GM18870 (cell line): ENCODE results near the gene GRHPR.
"Not testable (repeated sequence)": the region's sequence is repeated elsewhere in the genome, so short reads cannot be mapped to it uniquely, and the experiment has no call there.

Experiments used
- ATAC-seq: cut with Tn5 transposase; IDR thresholded peaks from one replicate; pipeline ENCODE4 v1.9.1; 2021; ENCODE audit warnings: moderate library complexity; ENCODE audit not compliant: unreplicated experiment

GRHPR gene

DNA sequence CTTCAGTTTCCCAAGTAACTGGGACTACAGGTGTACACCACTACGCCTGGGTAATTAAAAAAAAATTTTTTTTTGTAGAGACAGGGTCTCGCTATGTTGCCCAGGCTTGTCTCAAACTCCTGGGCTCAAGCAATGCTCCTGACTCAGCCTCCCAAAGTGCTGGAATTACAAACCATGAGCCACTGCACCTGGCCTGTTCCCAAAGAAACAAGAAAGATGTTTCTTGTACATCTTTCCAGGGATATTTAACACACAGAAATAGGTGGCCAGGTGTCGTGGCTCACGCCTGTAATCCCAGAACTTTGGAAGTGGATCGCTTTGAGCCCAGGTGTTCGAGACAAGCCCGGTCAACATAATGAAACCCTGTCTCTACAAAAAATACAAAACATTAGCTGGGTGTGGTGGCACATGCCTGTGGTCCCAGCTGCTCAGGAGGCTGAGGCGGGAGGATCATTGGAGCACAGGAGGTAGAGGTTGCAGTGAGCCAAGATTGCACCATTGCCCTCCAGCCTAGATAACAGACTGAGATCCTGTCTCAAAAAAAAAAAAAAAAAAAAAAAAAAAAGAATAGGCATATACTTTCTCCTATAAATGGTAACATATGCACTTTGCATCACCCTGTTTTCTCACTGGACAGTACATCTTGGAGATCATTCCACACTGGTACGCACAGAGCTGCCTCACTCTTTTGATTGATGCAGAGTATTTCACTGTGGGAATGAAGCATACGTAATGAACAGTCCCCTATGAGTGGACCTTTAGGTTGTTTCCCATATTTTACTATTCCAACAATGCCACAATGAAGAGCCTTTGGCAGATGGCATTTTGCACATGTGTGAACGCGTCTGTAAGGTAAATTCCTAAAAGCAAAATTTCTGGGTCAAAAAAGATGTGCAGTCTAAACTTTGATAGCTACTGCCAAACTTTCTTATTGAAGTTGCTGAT lies 2.0 kb upstream of the GRHPR start:
- ATAC-seq: no peak

DNA sequence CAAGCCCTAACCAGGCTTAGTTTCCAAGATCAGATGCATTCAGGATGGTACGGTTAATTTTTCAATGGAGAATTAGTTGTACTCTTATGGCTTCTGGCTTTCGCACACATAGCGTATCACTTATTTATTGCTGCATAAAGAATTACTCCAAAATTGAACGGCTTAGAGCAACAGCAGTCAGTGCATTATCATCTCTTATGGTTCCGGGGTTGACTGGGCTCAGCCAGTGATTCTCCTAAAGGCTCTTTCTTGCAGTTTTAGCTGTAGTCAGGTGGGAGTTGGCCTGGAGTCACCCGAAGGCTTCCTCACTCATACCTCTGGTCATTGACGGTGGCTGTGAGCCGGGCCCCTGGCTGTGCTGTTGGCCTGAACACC lies 595 bp upstream of the GRHPR start:
- no peak for ATAC-seq

DNA sequence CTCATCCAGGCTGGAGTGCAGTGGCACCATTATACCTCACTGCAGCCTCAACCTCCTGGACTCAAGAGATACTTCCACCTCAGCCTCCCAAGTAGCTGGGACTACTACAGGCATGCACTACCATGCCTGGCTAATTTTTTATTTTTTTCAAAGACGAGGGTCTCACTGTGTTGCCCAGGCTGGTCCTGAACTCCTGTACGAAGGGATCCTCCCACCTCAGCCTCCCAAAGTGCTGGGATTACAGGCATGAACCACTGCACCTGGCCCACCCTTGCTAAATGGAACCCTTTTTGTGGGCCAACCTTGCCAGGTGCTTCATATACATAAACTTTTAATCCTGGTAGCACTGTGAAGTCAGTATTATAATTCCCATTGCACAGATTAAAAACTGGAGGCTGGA lies 1.0 kb downstream of the GRHPR start:
- no peak for ATAC-seq

DNA sequence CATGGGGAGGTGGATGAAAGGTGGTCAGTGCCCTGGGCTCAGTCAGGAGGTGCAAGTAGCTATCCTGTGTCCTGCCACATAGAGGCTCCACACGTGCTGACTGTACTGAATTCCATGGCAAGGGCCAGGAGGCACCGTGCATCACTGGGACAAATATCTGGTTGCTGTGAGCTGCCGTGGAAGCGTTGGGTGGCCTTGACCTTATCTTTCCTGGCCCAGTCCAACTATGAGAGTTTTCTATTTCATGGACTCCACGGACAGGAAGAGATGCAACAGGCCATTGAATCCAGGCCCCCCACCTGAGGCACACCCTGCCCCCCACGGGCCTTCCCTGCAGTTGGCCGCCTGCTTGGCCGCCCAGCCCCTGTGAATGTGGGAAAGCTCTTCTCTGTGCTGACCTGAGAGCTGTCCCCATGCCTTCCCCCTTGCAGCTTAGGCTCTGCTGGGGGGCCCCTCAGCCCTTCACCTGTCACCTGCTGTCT lies 1.7 kb downstream of the GRHPR start:
- no peak for ATAC-seq

DNA sequence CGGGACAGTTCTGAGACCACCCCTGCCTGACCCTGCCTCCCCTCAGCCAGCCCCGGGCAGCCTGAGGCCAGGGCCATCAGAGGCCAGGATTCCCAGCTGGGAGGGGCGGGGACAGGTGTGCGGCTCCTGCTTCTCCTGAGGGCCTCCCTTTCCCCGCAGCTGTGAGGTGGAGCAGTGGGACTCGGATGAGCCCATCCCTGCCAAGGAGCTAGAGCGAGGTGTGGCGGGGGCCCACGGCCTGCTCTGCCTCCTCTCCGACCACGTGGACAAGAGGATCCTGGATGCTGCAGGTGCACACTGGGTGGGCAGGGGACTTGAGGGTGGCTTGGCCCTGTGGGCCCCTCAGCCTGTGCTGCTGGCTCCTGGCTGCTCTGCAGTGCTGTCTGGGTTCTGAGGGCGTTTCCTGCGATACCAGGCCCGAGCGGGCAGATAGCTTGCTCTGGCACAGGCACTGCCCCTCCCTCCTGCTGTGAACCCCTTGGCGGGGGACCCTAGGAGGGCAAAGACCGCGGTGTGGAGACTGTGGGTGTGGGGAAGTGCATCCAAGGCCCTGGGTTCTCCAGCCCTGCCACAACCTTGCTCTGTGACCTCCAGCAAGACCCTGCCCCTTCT lies 2.3 kb downstream of the GRHPR start:
- no peak for ATAC-seq

DNA sequence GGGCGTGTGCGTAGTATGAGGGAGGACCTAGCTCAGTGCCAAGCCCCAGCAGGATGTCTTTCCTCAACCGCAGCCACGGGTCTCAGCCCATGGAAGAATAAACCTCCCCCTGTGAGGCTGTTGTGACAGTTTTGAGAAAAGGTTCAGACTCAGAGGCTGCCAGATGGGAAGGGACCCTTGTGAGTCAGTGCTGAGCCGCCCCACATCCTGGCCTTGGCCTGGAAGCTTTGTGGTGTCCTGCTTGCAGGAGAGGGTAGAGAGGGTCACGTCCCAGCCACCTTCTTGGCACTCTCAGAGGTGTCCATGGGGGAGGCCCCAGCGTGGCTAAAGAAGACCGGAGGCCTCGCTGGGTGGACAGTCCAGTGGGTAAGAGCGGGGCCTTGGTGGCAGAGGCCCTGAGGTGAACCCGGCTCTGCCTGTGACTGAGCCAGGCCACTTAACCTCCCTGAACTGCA lies 2.8 kb downstream of the GRHPR start:
- no peak for ATAC-seq

DNA sequence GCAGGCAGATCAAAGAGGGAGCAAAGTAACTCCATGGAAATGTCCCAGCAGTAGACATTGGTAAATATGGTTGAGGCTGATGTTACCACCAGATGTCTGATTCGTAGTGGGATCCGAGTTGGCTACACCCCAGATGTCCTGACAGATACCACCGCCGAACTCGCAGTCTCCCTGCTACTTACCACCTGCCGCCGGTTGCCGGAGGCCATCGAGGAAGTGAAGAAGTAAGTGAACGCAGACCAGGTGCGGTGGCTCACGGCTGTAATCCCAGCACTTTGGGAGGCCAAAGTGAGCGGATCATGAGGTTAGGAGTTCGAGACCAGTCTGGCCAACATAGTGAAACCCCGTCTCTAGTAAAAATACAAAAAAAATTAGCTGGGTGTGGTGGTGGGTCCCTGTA lies 3.9 kb downstream of the GRHPR start:
- ATAC-seq: not testable (repeated sequence)

DNA sequence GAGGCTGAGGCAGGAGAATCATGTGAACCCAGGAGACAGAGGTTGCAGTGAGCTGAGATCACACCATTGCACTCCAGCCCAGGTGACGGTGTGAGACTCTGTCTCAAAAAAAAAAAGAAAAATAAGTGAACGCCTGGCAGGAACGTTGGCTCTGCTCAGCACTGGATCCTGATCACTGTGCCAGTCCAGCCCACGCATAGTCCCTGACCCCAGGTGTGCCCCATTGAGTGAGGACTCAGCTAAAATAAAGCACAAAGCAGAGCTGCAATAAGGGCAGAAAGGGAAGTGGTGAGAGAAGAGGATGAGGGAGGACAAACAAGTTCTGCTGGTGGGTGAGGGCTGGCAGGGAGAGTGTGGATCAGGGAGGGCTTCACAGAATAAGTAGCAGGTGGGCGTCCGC lies 4.3 kb downstream of the GRHPR start:
- ATAC-seq: no peak

DNA sequence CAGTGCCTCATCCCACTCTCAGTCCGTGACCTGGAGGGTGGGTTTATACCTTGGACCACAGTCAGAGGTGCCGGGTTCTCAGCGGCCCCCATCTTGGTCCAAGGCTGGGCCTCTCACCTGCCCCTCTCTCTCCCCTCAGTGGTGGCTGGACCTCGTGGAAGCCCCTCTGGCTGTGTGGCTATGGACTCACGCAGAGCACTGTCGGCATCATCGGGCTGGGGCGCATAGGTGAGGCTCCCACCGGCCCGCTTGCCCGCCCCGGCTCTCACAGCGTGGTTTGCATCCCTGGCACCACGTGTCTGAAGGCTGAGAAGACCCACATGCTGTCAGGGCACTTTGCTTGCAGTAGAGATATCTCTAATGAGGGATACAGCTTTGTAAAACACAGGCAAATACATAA lies 5.8 kb downstream of the GRHPR start:
- no peak for ATAC-seq

DNA sequence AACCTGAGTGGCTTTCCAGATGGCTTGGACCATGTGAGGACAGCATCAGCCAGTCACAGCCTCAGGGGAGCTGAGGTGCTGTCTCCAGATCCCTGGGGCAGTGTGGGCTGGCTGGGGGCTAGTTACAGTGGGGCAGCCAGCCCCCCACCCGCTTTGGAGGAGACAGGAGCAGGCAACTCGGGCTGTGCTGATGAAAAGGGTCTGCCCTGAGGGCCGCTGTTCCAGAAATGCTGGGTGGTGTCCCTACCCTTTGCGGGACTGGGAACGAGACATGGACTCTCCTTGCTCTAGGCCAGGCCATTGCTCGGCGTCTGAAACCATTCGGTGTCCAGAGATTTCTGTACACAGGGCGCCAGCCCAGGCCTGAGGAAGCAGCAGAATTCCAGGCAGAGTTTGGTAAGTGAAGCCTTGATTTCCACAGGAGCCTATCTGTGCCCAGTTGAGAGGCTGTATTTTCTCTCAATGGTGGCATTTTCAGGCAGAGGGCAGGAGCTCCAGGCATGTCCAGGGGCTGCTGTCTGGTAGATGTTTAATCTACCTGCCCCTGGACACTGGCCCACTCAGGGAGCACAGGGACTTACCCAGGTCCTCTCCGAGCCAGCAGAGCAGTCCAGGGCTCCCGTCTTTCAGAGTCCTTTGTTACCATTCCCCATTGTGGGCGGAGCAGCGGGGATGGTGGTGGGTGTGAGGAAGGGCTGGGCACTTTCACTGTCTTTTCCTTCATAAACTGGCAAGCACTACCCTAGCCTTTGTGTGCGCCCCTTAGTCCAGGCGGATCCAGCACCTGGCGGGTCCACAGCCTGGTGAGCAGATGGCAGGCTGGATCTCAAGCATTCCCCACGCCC lies 7.2 kb downstream of the GRHPR start:
- ATAC-seq: no peak

DNA sequence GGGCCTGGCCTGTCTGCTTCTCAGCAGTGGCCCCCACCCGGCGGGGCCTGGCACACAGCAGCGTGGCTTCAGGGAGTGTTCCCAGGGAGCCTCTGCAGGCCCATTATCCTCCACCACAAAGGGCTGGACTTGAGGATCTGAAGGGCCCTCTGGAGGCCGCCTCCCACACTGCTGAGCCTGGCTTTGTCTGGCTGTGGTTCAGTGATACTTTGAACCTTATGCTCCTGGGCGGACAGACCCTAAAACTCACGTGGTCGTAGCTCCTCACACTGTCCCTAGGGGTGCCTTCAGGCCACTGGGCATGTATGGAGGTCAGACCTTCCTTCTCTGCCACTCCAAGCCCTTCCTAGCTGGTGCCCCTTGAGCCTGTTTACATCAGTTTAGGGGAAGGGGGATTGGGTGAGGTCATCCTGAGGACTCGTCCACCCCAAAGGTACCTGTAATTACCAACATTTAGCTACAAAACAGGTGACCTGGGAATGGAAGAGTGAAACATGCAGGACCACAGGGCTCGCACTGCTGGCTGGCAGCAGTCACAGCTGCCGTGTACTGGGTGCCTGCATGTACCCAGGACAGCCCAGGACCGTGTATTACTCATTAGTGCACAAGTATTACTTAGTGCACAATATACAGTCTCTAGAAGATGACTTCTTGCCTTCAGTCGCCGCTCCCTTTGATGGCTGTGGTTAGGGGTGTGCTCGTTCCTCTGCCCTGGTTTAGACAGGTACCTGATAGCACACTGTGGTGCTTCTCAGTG lies 8.5 kb downstream of the GRHPR start:
- no peak for ATAC-seq

DNA sequence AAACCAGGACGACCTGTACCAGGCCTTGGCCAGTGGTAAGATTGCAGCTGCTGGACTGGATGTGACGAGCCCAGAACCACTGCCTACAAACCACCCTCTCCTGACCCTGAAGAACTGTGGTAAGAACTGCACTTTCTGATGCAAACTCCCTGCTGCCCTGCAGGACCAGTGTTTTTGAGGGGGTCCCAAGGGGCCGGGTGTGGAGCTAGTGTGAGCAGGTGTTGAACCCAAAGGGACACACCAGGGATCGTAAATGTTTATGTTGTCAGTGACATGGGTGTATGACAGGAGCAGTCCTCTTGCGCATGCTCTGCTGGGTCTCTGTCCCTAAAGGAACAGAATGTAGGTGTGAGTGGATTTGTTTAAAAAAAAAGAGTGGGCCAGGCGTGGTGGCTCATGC lies 9.5 kb downstream of the GRHPR start:
- ATAC-seq: no peak

DNA sequence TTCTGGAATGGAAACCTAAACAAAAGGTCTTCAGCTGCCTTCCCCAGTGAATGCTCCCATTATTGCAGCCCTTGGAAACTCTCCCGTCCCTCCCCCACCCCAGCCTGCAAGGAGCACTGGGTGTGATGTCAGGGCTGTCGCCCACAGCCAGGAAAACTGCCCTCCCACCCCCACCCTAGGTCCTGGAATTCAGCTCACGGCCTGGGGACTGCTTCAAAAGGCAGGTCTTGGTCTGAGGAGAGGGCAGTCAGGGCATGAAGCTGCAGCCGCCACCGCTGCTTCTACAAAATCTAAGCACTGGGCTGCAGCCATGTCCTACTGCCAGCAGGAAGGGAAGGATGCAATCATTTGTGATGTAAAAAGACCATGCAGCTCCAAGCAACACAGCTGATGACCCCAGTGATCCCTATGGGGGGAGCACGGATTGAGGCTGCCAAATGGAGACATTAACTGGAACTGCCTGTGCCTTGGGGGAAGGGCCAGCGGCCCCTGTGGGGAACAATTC lies 11.4 kb downstream of the GRHPR start:
- no peak for ATAC-seq

DNA sequence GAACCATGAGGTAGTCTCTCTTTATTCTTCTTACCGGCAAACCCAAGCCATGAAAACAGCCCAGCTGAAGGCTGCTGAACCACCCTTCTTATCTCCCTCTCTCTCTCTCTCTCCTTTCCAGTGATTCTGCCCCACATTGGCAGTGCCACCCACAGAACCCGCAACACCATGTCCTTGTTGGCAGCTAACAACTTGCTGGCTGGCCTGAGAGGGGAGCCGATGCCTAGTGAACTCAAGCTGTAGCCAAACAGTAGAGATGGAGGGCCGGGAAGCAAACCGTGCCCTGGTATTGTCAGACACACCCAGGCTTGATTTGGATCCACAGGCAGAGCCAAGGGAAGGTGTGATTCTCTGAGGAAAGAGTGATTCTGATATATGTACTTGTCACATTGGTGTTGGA lies 14.0 kb downstream of the GRHPR start:
- ATAC-seq: no peak

DNA sequence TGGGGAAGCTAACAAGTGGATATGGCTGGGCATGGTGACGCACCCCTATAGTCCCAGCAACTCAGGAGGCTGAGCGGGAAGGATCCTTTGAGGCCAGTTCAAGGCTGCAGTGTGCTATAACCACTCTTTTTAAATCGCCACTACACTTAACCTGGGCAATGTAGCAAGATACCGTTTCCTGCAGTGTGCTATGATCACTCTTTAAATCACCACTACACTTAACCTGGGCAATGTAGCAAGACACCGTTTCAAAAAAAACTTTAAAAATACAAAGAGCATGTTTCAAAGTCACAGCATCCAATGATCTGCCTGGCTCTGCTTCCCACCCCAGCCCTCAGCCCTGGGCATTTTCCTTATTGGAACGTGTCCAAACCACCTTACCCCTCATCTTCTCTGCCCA lies 14.5 kb downstream of the GRHPR start:
- ATAC-seq: no peak

DNA sequence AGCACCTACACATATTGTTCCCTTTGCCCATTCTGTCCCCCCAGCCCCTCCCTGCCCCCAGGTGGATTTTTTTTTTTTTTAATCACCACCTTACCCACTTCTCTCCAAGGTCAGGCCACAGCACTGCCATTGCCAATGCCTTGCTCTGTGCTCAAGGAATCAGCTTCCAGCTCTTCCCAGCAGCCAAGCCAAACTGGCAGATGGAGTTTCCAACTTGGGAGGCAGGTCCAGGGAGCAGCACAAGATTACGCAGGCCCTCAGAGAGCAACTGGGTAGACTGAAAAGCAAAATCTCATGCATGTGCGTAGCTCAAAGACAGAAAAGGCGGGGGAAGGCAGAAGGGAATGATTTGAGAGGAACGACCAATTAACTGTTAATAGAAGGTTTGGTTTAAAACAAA lies 15.1 kb downstream of the GRHPR start:
- no peak for ATAC-seq

DNA sequence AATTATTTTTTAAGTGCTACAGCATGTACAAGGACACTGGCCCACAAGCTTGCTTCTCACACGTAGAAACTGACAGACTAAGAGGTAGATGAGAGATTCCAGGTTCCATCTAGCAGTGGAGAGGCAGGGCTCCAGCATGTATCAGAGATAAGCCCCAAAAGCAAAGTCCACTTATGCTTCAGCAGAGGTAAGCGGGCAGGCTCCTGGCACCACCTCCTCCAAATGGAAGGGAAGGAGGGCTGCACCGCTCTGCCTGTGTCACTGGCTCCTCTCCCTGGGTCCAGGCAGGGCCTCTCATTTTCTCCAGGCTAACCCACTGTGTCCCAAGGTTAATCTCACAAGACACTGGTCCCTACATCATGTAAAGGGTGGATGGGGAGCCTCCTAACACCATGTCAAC lies 15.9 kb downstream of the GRHPR start:
- no peak for ATAC-seq

DNA sequence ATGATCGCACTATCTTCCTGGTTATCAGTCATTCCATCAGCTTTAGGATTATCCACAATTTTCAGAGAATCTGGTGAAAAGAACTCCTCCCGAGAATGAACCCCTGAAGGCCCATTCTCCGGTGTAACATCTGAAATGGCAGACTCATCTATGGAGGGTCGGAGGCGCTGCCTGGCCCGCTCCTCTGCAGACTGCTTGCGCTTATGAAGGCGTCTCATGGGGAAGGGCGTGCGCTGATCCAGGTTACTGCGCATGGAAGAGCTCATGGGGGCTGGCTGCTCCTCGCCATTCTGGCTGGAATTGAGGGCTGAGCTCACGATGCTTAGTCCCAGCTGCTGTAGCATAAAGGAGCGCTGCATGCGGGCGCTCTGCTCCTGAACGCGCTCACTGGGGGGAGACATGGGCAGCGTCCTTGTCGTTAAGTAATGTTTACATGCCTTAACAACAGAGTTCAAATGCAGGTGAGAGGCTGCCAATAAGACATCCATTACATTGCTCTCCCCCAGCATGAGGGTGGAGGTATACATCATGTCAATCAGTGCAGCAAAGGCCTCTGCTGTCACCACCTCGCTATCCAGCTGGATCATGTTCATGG lies 19.4 kb downstream of the GRHPR start:
- no peak for ATAC-seq

DNA sequence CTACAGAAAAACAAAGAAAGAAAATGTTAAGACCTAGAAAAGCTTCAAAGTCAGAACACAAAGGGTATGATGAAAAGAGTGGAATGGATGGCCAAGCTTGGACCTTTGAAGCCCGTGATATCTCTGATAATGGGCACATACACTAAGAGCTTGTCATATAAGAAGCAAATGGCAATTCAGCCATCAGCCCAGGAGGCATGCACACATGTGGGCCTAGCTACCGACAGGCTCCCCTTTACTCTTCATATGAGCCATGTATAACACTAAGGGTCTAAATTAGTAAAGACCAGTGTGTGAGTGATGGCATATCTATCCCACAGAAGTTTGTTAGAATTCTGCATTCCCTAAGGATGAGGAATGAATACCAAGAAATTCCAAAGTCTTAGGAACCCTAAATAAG lies 20.1 kb downstream of the GRHPR start:
- no peak for ATAC-seq

DNA sequence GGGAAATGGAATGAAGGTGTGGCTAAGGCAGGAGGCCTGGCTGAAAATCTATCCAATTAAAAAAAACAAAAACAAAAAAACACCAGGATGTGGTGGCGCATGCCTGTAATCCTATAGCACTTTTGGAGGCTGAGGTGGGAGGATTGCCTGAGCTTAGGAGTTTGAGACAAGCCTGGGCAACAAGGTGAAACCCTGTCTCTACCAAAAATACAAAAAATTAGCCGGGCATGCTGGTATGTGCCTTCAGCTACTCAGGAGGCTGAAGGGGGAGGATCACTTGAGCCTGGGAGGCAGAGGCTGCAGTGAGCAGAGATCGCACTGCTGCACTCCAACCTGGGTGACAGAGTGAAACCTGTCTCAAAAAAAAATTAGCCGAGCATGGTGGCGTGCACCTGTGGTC lies 21.1 kb downstream of the GRHPR start:
- no peak for ATAC-seq
